Measurements from ENCODE around the gene EEIG1. TPM values are rescaled to one million over a fixed set of nuclear protein-coding genes. Genes with fewer than 3 reads are reported as not detected.

EEIG1 gene
- total and polyA plus RNA-seq, 9 of the 15 experiments (the other 6 are each of a cell fraction or from before 2014, with no cell fraction given), result 0.17 to 16.7 (median 3.6) TPM

DNA sequence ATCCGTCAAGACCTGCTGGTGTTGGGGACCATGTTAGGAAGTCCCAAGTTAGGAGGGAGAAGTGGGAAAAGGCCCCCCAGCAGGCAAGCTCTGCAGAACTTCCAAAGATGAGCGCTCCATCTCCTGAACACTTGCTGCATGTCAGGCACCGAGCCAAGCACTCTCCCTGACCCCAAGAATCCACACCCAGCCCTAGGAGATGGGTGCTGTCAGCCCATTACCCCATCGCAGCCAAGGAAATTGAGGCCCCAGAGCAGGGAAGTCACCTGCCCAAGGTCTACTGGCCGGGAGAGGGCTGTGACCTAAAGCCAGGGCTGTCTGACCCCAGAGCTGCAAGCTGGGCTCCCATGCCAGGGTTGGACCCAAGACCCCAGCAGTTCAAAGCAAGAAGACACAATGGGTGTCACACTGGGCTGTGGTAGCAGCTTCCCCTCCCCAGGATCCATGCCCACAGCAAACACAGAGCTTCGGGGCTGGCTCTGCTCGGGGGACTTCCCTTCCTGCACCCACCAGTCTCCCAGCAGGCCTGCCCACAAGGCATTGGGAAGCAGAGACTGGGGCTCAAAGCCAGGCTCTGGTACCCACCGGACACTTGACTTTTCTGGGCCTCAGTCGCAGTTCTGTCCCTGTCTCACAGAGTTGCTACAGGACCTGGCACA is 13.5 kb downstream of the EEIG1 start:
- Histone ChIP-seq H3K27me3 (ENCODE audit: control insufficient read depth in 2 of 2, insufficient read depth in 2 of 2, low read length in 2 of 2) (no peaks in the 10 kb centered on the region), H3K79me2 (ENCODE audit: control insufficient read depth, insufficient read depth, low read length) (peaks cover 68% of the 10 kb centered on the region), H3K27ac (ENCODE audit: extremely low read depth, low read depth, low read length) (no peak overlapping the region), H3K36me3 (ENCODE audit: control insufficient read depth, insufficient read depth, low read length) (no peaks in the 10 kb centered on the region), H3K4me1 (replicated peaks in 1 of 2; ENCODE audit: control insufficient read depth in 2 of 2, insufficient read depth in 2 of 2, low read length in 2 of 2) (peaks cover 45 to 89% of the 10 kb centered on the region in 2 experiments), H2AFZ (ENCODE audit: low read depth, low read length) (no peak overlapping the region), H3K4me3 (no peak overlapping the region), H3K4me2 (ENCODE audit: insufficient read depth, low read length) (no peak overlapping the region), H3K9me1 (ENCODE audit: control insufficient read depth, insufficient read depth, low read length) (no peaks in the 10 kb centered on the region), H4K20me1 (replicated peaks; ENCODE audit: control insufficient read depth, insufficient read depth, low read length) (peaks cover 5% of the 10 kb centered on the region; the same call in 1 of the 2 replicates), H3K9me3 (replicated peaks; ENCODE audit: control insufficient read depth, insufficient read depth, low read depth, low read length) (no peaks in the 10 kb centered on the region), H3K9ac (ENCODE audit: insufficient read depth in 1 of 2, low read depth in 2 of 2, low read length in 2 of 2) (peak overlapping the region in 1 of 2 experiments; percentile 68; a peak in 2 of 4 replicates)
- ChIA-PET POLR2A (interaction anchor here (0.7 kb wide), 1 partner anchor 9 kb away, joined by 3 read pairs; no protein-coding TSS in a partner anchor), CTCF (ENCODE audit: low intra/inter-chr PET ratio) (no interaction called here)
- no peak for DNase-seq (ENCODE audit: extremely low read depth in 1 of 4, low spot score in 3 of 4)
- 53% methylated on average over 9 of the region's 9 CpGs for WGBS (ENCODE audit: insufficient coverage, low coverage, missing lambda C conversion rate)
- intact Hi-C loops (cut with micrococcal nuclease), result no loop called here
- in situ Hi-C loops (cut with MboI), result loop anchor here (10.0 kb wide), 1 partner anchor 68 kb away; no protein-coding TSS in a partner anchor
- no peak for FAIRE-seq
- BruUV-seq (replicated peaks), result no TSS peak
- no peak for ATAC-seq
- TF ChIP-seq, protein P1, sequence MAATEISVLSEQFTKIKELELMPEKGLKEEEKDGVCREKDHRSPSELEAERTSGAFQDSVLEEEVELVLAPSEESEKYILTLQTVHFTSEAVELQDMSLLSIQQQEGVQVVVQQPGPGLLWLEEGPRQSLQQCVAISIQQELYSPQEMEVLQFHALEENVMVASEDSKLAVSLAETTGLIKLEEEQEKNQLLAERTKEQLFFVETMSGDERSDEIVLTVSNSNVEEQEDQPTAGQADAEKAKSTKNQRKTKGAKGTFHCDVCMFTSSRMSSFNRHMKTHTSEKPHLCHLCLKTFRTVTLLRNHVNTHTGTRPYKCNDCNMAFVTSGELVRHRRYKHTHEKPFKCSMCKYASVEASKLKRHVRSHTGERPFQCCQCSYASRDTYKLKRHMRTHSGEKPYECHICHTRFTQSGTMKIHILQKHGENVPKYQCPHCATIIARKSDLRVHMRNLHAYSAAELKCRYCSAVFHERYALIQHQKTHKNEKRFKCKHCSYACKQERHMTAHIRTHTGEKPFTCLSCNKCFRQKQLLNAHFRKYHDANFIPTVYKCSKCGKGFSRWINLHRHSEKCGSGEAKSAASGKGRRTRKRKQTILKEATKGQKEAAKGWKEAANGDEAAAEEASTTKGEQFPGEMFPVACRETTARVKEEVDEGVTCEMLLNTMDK (IDR thresholded peaks at IDR 0.05; ENCODE audit: borderline replicate concordance, insufficient read depth, low read depth, low read length, poor library complexity, severe bottlenecking), result no peak
- TF ChIP-seq, protein P2, sequence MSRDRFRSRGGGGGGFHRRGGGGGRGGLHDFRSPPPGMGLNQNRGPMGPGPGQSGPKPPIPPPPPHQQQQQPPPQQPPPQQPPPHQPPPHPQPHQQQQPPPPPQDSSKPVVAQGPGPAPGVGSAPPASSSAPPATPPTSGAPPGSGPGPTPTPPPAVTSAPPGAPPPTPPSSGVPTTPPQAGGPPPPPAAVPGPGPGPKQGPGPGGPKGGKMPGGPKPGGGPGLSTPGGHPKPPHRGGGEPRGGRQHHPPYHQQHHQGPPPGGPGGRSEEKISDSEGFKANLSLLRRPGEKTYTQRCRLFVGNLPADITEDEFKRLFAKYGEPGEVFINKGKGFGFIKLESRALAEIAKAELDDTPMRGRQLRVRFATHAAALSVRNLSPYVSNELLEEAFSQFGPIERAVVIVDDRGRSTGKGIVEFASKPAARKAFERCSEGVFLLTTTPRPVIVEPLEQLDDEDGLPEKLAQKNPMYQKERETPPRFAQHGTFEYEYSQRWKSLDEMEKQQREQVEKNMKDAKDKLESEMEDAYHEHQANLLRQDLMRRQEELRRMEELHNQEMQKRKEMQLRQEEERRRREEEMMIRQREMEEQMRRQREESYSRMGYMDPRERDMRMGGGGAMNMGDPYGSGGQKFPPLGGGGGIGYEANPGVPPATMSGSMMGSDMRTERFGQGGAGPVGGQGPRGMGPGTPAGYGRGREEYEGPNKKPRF (IDR thresholded peaks at IDR 0.05; ENCODE audit: low read depth, low read length), result no peak
- TF ChIP-seq FOXO4 (CRISPR knock-in tag; IDR thresholded peaks at IDR 0.05) (no peak), CTBP1 (IDR thresholded peaks at IDR 0.05; ENCODE audit: borderline replicate concordance) (no peak), PHF20 (IDR thresholded peaks at IDR 0.05; ENCODE audit: partially characterized antibody) (no peak), PRPF4 (IDR thresholded peaks at IDR 0.05; ENCODE audit: insufficient read depth, low read depth, low read length, poor library complexity, severe bottlenecking) (no peak), LEF1 (IDR thresholded peaks at IDR 0.05) (no peak), FOS (IDR thresholded peaks at IDR 0.05; ENCODE audit: extremely low read depth, insufficient read length) (no peak)
- TF ChIP-seq, protein P3, sequence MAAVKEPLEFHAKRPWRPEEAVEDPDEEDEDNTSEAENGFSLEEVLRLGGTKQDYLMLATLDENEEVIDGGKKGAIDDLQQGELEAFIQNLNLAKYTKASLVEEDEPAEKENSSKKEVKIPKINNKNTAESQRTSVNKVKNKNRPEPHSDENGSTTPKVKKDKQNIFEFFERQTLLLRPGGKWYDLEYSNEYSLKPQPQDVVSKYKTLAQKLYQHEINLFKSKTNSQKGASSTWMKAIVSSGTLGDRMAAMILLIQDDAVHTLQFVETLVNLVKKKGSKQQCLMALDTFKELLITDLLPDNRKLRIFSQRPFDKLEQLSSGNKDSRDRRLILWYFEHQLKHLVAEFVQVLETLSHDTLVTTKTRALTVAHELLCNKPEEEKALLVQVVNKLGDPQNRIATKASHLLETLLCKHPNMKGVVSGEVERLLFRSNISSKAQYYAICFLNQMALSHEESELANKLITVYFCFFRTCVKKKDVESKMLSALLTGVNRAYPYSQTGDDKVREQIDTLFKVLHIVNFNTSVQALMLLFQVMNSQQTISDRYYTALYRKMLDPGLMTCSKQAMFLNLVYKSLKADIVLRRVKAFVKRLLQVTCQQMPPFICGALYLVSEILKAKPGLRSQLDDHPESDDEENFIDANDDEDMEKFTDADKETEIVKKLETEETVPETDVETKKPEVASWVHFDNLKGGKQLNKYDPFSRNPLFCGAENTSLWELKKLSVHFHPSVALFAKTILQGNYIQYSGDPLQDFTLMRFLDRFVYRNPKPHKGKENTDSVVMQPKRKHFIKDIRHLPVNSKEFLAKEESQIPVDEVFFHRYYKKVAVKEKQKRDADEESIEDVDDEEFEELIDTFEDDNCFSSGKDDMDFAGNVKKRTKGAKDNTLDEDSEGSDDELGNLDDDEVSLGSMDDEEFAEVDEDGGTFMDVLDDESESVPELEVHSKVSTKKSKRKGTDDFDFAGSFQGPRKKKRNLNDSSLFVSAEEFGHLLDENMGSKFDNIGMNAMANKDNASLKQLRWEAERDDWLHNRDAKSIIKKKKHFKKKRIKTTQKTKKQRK (IDR thresholded peaks at IDR 0.05; ENCODE audit: borderline replicate concordance, low read depth, low read length), result no peak

Data from K562 (cell line).